ENCODE results near the gene ALK.
"Not testable (repeated sequence)": the region's sequence is repeated elsewhere in the genome, so short reads cannot be mapped to it uniquely, and the experiment has no call there.

The ALK gene

DNA sequence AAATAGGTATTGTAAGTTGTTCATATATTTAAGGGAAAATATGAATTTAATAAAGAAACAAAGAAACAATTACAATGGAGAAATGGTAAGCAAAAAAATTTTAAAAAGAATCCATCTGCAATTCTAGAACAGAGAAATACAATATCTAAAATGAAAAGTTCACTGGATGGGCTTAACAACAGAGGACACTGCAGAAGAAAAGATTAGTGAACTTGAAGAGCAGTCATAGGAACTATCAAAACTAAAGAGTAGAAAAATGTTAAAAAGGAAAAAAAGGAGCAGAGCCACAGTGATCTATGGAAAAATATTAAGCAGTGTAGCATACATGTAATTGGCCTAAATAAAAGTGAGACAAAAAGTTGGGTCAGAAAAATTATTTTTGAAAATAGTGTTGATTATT is 83.5 kb downstream of the ALK start:
- no peak for DNase-seq

DNA sequence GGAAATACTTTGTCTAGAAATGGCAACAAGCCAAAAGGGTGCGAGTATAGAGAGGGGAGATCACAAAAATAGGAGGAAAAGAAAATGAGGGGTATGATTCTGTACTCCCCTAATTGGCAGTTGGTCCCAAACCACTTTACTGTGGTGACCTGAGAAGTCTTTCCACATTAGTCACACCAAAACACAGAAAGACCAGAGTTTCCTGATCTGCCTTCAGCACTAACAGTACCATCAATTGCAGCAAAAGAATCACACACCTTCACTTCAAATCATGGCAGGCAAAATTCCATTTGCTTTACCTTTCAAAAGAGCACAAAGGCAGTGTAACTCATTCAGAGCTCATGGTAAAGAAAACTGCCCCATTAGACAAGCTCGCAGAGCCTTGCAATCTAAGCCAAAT is 86.8 kb downstream of the ALK start:
- no peak for DNase-seq

DNA sequence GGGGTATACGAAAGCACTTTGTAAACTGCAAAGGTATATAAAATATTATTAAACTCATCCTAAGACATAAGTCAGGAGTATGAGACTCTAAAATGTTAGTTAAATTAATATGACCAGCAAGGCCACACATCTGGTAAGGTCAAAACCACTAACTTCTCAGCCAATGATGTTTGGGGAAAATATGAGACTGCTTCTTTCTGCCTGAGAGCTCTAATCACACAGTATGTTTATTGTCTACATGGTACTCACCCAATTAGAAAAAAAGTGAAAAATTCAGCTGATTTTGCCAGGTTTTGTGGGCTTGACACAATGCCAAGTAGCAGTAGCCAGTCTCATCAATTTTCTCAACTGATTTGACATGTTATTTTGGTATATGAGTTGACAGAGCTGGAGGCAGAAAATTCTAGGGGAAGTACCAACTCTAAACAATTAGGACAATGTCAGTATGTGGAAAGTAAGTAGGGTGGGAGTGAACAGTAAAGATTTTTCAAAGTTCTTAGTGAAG is 87.3 kb downstream of the ALK start:
- DNase-seq, result no peak

DNA sequence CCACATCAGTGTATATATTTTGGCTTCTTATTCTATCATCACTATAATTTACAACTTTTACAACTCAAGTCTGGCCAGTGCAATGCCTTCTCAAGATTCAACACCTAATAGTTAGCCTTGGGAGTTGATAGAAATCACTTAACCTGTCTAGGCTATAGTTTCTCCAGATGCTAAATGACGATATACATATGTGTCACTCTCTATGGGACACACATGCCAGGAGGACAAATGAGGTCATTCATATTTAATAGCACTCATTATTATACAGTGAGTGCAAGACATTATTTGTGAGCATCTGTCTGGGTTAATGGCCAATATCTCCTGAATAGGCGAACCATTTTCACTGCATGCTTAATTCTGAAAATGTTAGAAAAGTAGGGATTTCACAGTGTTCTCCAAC is 89.8 kb downstream of the ALK start:
- DNase-seq, result no peak

DNA sequence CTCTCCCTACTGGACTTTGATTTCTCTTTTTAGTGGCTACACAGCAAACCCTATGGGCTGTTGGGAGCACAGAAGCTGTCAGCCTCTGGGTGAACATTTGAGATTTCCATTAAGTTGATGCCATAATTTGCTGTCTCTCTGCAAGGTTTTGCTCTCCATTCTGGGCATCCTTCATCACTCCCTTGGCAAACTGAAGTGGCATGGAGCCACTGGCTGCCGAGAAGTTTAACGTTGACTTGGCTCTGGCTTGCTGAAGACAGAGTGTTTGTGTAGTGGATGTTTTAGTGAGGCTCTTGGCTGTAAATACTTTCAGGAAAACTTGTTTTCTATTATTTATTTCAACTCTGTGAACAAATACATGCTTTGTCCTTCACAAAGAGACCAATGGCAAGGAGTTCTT is 91.5 kb downstream of the ALK start:
- DNase-seq, result no peak

DNA sequence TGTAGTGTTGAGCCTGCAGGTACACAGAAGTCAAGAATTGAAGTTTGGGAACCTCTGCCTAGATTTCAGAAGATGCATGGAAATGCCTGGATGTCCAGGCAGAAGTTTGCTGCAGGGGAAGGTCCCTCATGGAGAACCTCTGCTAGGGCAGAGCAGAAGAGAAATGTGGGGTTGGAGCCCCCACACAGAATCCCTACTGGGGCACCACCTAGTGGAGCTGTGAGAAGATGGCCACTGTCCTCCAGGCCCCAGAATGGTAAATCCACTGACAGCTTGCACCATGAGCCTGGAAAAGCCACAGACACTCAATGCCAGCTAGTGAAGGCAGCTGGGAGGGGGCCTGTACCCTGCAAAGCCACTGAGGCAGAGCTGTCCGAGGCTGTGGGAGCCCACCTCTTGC is 97.2 kb downstream of the ALK start:
- not testable (repeated sequence) for DNase-seq

DNA sequence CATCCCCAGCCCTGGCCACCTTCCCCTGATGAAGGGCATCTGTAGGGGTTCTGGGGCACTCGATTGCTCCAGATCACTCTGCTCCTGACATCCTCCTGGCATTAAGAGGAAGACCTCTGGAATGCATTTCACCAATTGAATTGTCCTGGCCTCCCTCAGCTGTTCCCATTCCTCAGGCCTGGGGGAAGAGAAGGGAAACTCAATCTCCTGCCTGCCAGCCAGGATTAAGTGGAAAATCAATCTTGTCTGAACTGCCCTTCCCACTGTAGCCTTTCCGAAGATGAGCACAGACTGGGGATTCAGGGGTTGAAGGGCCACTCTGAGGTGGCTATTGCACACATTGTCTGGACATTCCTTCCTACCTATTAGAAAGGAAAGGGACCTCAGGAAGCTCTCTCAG is 99.8 kb downstream of the ALK start:
- no peak for DNase-seq

DNA sequence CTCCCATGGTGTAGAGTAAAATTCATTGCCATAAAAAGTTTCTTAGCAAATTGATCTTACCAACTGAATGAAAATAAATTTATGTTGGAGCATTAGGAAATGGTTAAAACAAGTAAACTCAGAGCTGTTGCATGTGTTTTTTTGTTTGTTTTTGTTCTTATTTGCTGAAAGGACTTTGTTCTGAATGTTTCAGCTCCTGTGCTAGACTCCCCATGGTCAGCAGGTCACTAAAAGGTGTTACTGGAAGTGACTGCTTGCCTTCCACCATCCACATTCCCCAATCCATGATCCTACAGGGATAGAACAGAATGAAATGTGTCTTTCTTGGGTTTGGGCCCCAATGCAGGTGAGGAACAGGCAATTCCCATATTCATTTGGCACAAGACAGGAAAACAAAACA is 101.8 kb downstream of the ALK start:
- DNase-seq, result no peak

DNA sequence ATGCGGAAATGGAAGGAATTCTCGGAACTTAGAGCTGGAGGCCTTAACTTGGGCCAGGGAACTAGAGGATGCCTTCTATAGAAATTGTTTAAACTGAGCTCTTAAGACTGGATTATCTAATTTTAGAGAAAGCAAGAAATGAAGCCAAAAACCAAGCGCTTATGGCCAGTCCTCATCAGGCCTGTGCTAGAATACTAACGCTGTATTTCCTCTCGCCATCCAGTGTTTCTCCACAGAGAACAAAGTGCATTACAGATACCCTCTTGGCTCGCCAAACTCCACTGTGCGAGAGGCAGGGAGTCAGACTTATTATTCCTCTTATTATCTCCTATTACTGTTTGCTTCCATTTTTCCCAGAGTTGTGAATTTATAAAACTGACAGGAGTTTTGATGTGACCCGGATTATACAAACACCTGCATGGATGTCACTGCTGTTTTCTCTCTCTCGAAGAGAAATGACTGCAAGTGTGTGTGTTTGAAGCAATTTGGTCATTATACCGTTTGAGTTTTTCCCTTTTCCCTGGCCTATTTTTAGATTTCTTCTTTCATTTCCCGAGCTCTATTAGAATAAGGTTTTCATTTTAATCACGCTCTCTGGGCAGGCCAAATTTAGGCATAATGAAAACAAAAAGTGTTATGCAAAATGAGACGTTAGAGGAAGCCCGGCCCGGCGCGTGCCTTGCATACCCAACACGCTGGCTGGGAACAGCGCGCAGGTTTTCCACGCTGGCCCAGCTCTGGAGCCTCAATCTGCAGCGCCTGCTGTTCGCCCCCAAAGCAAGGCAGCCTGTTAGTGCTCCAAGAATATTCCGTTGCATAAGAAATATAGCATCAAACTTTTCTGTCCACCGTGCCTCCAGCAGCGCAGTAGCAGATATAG is 103.3 kb downstream of the ALK start:
- no peak for DNase-seq

DNA sequence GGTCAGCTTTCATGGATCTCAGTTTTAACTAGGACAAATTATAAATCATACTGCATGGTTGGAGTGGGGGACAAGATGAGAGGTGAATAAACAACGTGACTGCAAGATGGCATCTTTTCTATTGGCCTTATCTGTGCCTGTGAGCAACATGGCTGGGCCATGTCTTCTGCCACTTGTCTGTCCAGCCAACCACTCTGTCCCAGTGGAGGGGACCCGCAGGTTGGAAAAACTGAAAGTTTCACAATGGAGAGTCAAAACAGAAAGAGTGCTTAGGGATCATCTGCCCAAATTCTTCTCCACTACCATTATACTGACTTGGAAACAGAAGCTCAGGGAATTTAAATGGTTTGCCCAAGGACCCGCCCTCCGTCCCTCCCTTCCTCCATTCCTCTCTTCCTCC is 104.1 kb downstream of the ALK start:
- DNase-seq, result no peak

DNA sequence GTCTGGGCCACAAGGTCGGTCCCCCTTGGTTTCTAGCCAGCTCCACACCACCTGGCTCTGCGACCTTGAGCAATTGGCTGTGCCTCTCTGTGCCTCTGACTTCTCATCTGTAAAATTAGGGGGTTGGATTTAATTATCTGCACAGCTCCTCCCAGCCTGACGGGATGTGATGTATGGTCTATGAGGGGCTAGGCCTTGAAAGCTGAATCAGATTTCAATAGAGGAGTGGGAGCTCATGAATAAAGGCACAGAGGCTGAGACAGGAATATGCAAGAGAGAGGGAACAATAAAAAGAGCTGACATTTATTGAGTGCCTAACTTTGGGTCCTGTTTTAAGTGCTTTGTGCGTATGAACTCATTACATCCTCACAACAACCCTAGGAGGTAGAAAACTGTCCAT is 104.7 kb downstream of the ALK start:
- DNase-seq, result no peak

DNA sequence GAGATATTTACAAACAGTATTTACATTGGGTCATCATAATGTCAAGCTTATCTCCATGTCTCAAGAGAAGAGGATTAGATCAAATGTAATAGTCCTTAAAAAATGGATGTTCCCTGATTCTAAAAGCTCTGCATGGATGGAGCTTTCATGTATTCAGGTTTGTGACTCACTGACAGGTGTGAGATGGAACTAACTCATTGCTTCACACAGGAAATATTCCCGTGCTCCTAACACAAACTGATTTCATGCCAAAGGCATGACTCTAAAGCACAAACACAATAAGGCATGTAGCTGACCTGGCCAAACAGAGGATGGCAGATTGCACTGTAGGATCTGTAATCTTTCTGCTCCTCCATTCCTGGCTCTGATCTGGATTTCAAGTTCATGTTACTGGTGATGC is 110.0 kb downstream of the ALK start:
- no peak for DNase-seq

DNA sequence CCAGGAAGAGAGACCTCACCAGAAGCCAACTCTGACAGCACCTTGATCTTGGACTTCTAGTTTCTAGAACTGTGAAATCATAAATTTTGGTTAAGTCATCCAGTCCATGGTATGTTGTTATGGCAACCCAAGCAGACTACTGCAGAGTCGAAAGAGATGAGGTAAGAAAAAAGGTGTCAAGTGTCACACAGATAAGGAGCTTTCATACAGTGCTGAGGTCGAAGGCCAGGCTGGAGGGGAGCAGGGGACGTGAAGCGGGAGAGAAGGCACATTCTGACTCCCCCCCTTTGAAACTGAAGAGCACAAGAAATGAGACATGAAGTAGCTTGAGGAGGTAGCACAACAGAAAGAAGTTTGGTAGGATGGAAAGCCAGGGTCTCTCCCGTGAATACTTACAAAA is 110.4 kb downstream of the ALK start:
- DNase-seq, result no peak

DNA sequence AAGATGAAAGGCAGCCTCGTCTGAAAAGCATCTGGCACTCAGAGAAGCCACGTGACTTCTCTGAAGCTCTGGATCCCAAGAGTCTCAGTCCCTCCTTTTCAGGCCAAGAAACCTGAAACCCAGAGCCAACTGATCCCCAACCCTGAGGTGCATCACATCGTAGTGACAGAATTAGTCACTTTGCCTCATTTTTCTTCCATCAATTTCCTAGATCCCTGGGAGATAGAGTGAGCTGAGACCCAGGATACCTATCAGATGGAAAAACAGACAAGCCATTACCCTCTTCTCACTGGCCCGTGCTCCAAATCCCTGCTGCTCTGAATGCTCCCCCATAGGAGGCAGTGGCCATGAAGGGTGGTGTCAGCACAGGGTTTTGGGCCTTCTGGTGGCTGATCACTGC is 113.1 kb downstream of the ALK start:
- no peak for DNase-seq

DNA sequence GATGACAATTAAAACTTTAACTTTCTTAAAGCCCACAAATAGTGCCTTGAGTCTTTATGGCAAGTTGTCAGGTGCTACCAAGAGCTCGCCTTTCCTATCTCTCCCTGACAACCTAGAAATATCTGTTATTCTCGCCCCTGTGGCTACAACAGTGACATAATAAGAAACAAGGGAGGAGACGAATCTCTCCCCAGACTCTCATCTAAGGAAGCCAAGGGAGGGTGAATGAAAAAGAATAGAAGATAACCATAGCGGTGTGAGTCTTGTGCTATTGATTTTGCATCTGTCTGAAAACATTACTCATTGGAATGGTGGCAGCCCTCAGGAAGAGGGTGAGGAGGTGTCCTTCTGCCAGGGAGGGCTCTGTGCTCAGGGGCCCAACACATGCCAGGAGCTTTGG is 114.3 kb downstream of the ALK start:
- DNase-seq, result no peak

DNA sequence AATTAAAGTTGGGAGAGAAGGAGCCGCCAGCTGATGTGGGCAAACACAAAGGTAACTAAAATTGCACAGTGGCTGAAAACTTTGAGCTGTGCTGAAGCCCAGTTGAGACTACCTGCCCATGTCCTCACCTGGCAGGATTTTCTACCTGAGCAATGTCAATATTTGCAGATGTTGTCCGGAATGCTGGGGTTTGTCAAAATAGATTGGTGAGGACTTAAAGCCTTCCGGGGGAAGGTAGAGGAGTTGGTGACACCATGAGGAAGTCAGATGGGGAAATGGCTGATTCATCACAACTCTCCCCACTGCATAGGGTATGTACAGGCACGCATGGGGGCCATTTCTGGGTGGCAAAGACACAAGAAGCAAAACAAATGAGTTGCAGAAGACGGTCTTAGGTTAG is 114.9 kb downstream of the ALK start:
- DNase-seq, result no peak

DNA sequence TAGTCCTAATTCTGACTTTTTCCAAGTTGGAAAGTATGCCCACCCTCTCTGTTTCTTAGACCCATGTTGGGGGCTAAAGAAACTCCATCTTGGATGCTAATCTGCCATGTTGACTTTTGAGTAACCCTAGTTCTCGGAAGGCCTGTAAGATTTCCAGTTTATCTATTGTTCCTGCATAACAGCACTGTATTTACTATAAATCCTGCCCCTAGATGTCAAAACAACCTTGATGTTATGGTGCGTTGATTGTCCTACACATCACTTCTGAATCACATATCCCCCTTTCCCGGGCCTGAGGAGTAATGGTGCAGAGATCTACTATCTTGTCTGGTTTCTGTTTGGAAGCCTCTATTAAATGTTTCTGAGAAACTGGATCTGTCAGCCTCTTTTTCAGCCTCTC is 116.7 kb downstream of the ALK start:
- DNase-seq, result no peak

DNA sequence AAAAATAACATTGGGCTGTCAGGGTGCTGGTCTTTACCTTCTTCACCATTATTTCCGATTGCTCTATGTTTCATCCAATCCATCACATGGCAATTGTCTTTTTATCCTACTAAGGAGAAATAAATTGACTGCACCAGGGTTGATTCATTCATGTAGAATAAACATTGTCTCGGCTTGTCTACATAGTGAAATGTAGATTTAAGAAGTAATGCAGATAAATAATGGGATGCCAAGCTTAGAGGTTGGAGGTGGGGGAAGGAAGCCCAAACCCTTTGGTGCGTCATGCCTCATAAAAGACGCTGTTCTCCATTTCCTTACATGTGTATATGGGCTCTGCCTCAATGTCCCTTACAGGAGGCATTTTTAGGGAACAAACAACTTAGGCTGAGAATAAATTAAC is 117.8 kb downstream of the ALK start:
- DNase-seq, result no peak

DNA sequence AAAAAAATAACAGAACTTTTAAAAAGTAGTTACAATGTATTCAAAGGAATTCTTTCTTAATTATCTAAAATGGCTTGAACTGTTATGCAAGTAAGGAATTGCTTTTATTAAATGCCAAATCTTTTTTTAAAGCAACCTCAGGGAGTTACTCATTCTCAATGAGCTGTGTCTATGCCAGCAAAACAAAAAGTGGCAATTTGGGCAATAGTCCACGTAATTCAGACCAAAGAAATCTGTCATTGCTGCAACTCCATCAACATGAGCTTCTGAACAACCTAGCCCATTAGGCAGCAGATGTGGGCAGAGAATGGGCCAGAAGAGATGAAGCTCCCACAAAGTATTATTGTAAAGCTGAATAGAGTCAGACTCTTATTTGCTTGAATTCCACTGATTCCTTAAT is 118.4 kb downstream of the ALK start:
- DNase-seq, result no peak

DNA sequence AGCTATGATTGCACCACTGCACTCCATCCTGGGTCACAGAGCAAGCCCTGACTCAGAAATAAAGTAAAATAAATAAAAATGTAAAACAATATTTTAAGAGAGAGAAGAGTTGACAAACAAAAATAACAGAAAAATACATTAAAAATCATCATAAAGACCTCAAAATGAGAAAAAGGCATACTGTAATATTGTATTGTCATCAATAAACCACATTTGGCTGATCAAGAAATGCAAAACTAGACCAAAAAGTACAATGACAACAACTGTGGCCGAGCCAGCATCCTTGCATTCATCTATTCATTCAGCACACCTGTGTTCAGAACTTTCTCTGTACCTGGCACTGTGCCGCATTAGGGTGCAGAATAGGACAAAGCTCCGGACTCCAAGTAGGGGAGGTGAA is 121.8 kb downstream of the ALK start:
- no peak for DNase-seq

DNA sequence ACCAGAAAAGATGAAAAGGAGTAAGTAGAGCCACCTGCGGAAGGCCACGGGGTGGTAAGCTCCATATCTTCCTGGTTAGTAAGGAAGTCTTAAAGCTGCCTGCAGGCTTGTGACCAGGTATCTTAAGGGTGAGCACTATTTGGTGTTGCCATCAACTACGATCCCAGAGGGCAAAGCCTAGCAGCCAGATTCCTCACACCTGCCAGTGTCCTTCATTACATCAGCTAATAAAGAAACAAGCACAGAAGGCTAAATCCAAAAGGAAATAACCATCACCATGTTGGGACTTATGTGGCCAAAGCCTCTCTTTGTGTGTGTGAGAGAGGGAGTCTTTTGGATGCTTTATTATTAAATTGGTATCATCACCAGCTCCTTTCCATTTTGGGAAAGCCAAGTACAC is 123.5 kb downstream of the ALK start:
- DNase-seq, result no peak

DNA sequence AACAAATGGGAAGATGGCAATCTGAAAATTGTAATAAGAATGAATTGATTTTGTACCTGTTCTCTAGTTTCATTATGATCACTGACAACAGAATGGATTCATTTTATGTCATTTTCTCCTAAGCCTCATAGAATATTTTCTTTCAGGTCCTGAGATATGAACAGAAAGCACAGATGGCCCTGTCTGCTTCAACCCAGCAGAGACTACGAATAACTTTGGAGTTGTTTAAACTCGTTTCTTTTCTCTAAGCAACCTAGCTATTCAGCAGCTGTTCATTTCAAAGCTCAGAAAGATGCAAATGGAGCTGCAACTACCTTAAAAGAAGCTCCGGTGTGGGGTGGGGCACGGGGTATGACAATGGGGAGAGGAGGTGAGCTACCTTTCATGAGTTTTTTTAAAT is 124.9 kb downstream of the ALK start:
- DNase-seq, result no peak

DNA sequence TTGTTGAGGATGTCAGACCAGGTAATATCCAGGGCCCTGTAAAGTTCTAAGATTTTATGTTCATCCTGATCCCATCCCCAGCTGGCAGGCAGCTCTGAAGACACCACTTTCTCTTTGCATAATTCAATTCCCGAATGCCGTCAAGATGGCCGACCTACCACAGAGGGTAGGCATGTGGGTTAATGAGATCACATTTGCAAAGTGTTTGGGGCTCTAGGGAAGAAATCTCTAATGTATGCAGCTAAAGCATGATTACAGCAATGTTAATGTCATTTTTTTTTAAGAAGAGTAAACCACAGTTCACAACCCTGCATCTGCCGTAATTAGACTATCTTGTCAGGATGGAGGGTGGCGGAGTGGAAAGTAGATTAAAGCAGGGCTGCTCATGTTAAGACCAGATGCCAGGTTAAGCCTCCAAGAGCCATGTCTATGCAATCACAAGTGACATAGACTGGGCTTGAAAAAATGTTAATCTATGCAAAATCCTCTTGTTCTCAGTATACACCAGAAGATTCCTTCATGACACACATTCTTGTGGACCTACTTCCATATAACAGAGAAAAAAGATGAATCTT is 131.4 kb downstream of the ALK start:
- no peak for DNase-seq
